ENCODE results near the gene SF3B5. TPM values are rescaled to one million over a fixed set of nuclear protein-coding genes. Genes with fewer than 3 reads are reported as not detected.

SF3B5 gene
- total RNA-seq, 2 donors from 2014 or later, result 198 to 212 TPM

DNA sequence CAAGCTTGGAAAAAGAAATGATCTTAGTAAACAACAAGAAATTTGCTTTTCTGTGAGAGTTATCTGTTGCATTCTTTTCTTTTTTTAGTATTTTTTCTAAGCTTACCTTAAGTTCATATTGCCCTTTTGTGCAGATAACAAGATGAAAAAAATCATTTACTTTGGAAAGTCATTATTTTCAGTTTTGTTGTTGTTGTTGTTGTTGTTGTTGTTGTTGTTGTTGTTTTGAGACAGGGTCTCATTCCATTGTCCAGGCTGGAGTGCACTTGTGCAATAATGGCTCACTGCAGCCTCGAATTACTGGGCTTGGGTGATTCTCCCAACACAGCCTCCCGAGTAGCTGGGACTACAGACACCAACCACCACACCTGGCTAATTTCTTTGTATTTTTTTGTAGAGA, 46.1 kb upstream of the SF3B5 start:
- no peak overlapping the region for H3K27ac ChIP-seq
- intact Hi-C loops (cut with DNase I), result no loop called here
- no peak for TF ChIP-seq POLR2A (IDR thresholded peaks at IDR 0.05)
- TF ChIP-seq, protein P1, sequence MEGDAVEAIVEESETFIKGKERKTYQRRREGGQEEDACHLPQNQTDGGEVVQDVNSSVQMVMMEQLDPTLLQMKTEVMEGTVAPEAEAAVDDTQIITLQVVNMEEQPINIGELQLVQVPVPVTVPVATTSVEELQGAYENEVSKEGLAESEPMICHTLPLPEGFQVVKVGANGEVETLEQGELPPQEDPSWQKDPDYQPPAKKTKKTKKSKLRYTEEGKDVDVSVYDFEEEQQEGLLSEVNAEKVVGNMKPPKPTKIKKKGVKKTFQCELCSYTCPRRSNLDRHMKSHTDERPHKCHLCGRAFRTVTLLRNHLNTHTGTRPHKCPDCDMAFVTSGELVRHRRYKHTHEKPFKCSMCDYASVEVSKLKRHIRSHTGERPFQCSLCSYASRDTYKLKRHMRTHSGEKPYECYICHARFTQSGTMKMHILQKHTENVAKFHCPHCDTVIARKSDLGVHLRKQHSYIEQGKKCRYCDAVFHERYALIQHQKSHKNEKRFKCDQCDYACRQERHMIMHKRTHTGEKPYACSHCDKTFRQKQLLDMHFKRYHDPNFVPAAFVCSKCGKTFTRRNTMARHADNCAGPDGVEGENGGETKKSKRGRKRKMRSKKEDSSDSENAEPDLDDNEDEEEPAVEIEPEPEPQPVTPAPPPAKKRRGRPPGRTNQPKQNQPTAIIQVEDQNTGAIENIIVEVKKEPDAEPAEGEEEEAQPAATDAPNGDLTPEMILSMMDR (IDR thresholded peaks at IDR 0.05), result no peak
- no peak for TF ChIP-seq POLR2AphosphoS5 (IDR thresholded peaks at IDR 0.05)
- 77% methylated on average over 2 of the region's 2 CpGs for WGBS
- DNase-seq (ENCODE audit: low spot score), result no peak
- H3K4me1 ChIP-seq (replicated peaks), result no peaks in the 10 kb centered on the region
- H3K27me3 ChIP-seq (replicated peaks; ENCODE audit: insufficient read depth), result no peaks in the 10 kb centered on the region
- no peaks in the 10 kb centered on the region for H3K36me3 ChIP-seq
- no peaks in the 10 kb centered on the region for H3K9me3 ChIP-seq
- no peak overlapping the region for H3K4me3 ChIP-seq

DNA sequence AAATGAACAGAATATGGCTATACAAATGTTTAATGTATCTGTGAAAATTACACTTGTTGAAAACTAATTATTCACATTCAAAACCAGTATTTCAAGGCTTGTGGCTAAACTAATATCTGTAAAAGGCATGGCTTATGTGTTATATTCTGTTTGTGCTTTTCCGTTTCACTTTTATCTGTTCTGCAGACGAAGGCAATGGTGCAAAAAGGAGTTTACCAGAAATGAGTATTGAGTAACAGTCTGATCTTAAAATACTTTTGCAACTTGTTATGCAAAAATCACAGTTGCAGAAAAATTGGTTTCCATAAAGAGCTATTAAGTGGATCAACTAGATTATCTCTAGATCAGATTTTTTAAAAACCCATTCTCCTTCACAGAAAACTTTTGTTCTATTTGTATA, 45.5 kb upstream of the SF3B5 start:
- TF ChIP-seq POLR2AphosphoS5 (IDR thresholded peaks at IDR 0.05) (no peak), POLR2A (IDR thresholded peaks at IDR 0.05) (no peak)
- TF ChIP-seq, protein P1 (IDR thresholded peaks at IDR 0.05), result no peak
- intact Hi-C loops (cut with DNase I), result no loop called here
- Histone ChIP-seq H3K4me1 (replicated peaks) (no peaks in the 10 kb centered on the region), H3K9me3 (no peaks in the 10 kb centered on the region), H3K36me3 (no peaks in the 10 kb centered on the region), H3K4me3 (no peak overlapping the region), H3K27me3 (replicated peaks; ENCODE audit: insufficient read depth) (no peaks in the 10 kb centered on the region), H3K27ac (no peak overlapping the region)
- 84% methylated on average over 2 of the region's 2 CpGs for WGBS
- no peak for DNase-seq (ENCODE audit: low spot score)

- intact Hi-C loops (cut with DNase I), result no loop called here
- H3K4me3 ChIP-seq, result no peak overlapping the region
- no peaks in the 10 kb centered on the region for H3K36me3 ChIP-seq
- 89% methylated on average over 3 of the region's 3 CpGs for WGBS
- no peaks in the 10 kb centered on the region for H3K27me3 ChIP-seq (replicated peaks; ENCODE audit: insufficient read depth)
- no peak for DNase-seq (ENCODE audit: low spot score)
- H3K27ac ChIP-seq, result no peak overlapping the region
- TF ChIP-seq POLR2A (IDR thresholded peaks at IDR 0.05), result no peak
- TF ChIP-seq POLR2AphosphoS5 (IDR thresholded peaks at IDR 0.05), result no peak
- TF ChIP-seq, protein P1 (IDR thresholded peaks at IDR 0.05), result no peak
- no peaks in the 10 kb centered on the region for H3K4me1 ChIP-seq (replicated peaks)
- H3K9me3 ChIP-seq, result no peaks in the 10 kb centered on the region
Observed at GRCh38 chr6:144139817-144140216, 44.4 kb upstream of the SF3B5 start.

- H3K27ac ChIP-seq, result no peak overlapping the region
- H3K4me3 ChIP-seq, result no peak overlapping the region
- H3K27me3 ChIP-seq (replicated peaks; ENCODE audit: insufficient read depth), result no peaks in the 10 kb centered on the region
- no peak for DNase-seq (ENCODE audit: low spot score)
- H3K4me1 ChIP-seq (replicated peaks), result no peaks in the 10 kb centered on the region
- H3K36me3 ChIP-seq, result no peaks in the 10 kb centered on the region
- intact Hi-C loops (cut with DNase I), result no loop called here
- TF ChIP-seq POLR2AphosphoS5 (IDR thresholded peaks at IDR 0.05), result no peak
- TF ChIP-seq, protein P1 (IDR thresholded peaks at IDR 0.05), result no peak
- TF ChIP-seq POLR2A (IDR thresholded peaks at IDR 0.05), result no peak
- WGBS, result 79% methylated on average over 4 of the region's 4 CpGs
- H3K9me3 ChIP-seq, result no peaks in the 10 kb centered on the region
Observed at GRCh38 chr6:144138542-144138941, 43.2 kb upstream of the SF3B5 start.

- Histone ChIP-seq H3K9me3 (no peaks in the 10 kb centered on the region), H3K4me1 (replicated peaks) (no peaks in the 10 kb centered on the region), H3K27me3 (replicated peaks; ENCODE audit: insufficient read depth) (no peaks in the 10 kb centered on the region), H3K36me3 (no peaks in the 10 kb centered on the region), H3K27ac (no peak overlapping the region), H3K4me3 (no peak overlapping the region)
- intact Hi-C loops (cut with DNase I), result no loop called here
- DNase-seq (ENCODE audit: low spot score), result no peak
- 63% methylated on average over 2 of the region's 2 CpGs for WGBS
- TF ChIP-seq POLR2A (IDR thresholded peaks at IDR 0.05) (no peak), POLR2AphosphoS5 (IDR thresholded peaks at IDR 0.05) (no peak)
- TF ChIP-seq, protein P1 (IDR thresholded peaks at IDR 0.05), result no peak
Observed at GRCh38 chr6:144134737-144135136, 39.4 kb upstream of the SF3B5 start.

Measured in prostate gland (tissue), 2 donors.